ENCODE data around the gene LBHD1. TPM values are rescaled to one million over a fixed set of nuclear protein-coding genes. Genes with fewer than 3 reads are reported as not detected.

Gene LBHD1
- total and polyA plus RNA-seq, 2 of the 13 experiments (the other 11 are each of a cell fraction or from before 2014, with no cell fraction given): 3.2 to 3.7 TPM

- TF ChIP-seq, protein P1, sequence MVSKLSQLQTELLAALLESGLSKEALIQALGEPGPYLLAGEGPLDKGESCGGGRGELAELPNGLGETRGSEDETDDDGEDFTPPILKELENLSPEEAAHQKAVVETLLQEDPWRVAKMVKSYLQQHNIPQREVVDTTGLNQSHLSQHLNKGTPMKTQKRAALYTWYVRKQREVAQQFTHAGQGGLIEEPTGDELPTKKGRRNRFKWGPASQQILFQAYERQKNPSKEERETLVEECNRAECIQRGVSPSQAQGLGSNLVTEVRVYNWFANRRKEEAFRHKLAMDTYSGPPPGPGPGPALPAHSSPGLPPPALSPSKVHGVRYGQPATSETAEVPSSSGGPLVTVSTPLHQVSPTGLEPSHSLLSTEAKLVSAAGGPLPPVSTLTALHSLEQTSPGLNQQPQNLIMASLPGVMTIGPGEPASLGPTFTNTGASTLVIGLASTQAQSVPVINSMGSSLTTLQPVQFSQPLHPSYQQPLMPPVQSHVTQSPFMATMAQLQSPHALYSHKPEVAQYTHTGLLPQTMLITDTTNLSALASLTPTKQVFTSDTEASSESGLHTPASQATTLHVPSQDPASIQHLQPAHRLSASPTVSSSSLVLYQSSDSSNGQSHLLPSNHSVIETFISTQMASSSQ (IDR thresholded peaks at IDR 0.05; ENCODE audit: low read depth): no peak
- TF ChIP-seq, protein P1 (CRISPR knock-in tag; IDR thresholded peaks at IDR 0.05; ENCODE audit: borderline replicate concordance): no peak
- TF ChIP-seq MAF1 (CRISPR knock-in tag; IDR thresholded peaks at IDR 0.05; ENCODE audit: borderline replicate concordance): no peak
- no peak for TF ChIP-seq GPN1 (CRISPR knock-in tag; IDR thresholded peaks at IDR 0.05; ENCODE audit: borderline replicate concordance)
- no peak for TF ChIP-seq FOXP1 (IDR thresholded peaks at IDR 0.05)
- TF ChIP-seq FOXP1 (CRISPR knock-in tag; IDR thresholded peaks at IDR 0.05): no peak
- TF ChIP-seq ZBTB38 (CRISPR knock-in tag; IDR thresholded peaks at IDR 0.05): peak; percentile 22; the same call in 1 of the 2 replicates
- TF ChIP-seq PRMT3 (CRISPR knock-in tag; IDR thresholded peaks at IDR 0.05; ENCODE audit: borderline replicate concordance, low read depth): no peak
- no peak for TF ChIP-seq CENPX (CRISPR knock-in tag; IDR thresholded peaks at IDR 0.05)
- TF ChIP-seq NCOA2 (CRISPR knock-in tag; IDR thresholded peaks at IDR 0.05): no peak
- no peak for TF ChIP-seq ZNF629 (CRISPR knock-in tag; conservative IDR thresholded peaks at IDR 0.05)
- TF ChIP-seq, protein P2, sequence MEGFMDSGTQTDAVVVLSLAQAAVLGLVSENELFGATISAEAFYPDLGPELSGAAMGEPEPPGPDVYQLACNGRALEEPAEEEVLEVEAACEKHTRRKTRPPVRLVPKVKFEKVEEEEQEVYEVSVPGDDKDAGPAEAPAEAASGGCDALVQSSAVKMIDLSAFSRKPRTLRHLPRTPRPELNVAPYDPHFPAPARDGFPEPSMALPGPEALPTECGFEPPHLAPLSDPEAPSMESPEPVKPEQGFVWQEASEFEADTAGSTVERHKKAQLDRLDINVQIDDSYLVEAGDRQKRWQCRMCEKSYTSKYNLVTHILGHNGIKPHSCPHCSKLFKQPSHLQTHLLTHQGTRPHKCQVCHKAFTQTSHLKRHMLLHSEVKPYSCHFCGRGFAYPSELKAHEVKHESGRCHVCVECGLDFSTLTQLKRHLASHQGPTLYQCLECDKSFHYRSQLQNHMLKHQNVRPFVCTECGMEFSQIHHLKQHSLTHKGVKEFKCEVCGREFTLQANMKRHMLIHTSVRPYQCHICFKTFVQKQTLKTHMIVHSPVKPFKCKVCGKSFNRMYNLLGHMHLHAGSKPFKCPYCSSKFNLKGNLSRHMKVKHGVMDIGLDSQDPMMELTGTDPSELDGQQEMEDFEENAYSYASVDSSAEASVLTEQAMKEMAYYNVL (CRISPR knock-in tag; IDR thresholded peaks at IDR 0.05; ENCODE audit: borderline replicate concordance): no peak
- TF ChIP-seq ZFX (CRISPR knock-in tag; IDR thresholded peaks at IDR 0.05; ENCODE audit: low read depth): no peak; the same call in none of the 2 replicates
- TF ChIP-seq ELF1 (CRISPR knock-in tag; IDR thresholded peaks at IDR 0.05): peak; percentile 90
- TF ChIP-seq EP300 (IDR thresholded peaks at IDR 0.05; ENCODE audit: low read depth in 2 of 2, low read length in 2 of 2): no peak
- TF ChIP-seq EP300 (CRISPR knock-in tag; IDR thresholded peaks at IDR 0.05; ENCODE audit: borderline replicate concordance): no peak
- TF ChIP-seq ZMYM2 (CRISPR knock-in tag; IDR thresholded peaks at IDR 0.05): no peak
- no peak for TF ChIP-seq ZNF24 (IDR thresholded peaks at IDR 0.05)
- TF ChIP-seq ZBTB34 (CRISPR knock-in tag; IDR thresholded peaks at IDR 0.05): no peak
- no peak for TF ChIP-seq ZNF263 (CRISPR knock-in tag; IDR thresholded peaks at IDR 0.05)
- TF ChIP-seq ZNF737 (CRISPR knock-in tag; IDR thresholded peaks at IDR 0.05; ENCODE audit: borderline replicate concordance): no peak
- no peak for TF ChIP-seq ZBTB7A (CRISPR knock-in tag; IDR thresholded peaks at IDR 0.05)
- TF ChIP-seq ASH2L (IDR thresholded peaks at IDR 0.05; ENCODE audit: insufficient read length, low read depth, low read length): peak; percentile 61
- TF ChIP-seq HMGA1 (CRISPR knock-in tag; conservative IDR thresholded peaks at IDR 0.05): no peak
These were observed 34.1 kb upstream of the LBHD1 start (continued) for GRCh38 chr11:62705880-62706849.

Data from HepG2 (cell line).